Prostate gland (tissue), 2 donors: ENCODE measurements around the gene CACNA1B.

Source experiments
- CTCF ChIP-seq, 4 experiments: fragments of 200-600 bp in 2 of 4; fragments of 450-650 bp in 2 of 4; sonication (generic) in 2 of 4; IDR thresholded peaks; 1 replicate in 3 of 4; 2 replicates in 1 of 4; pipeline ENCODE4 v1.5.1; 2016 to 2019; ENCODE audit warnings: antibody characterized with exemption in 4 of 4, mild to moderate bottlenecking in 2 of 4, moderate library complexity in 2 of 4
- POLR2A ChIP-seq: fragments of 450-650 bp; IDR thresholded peaks from one replicate; pipeline ENCODE4 v1.6.1; 2016; ENCODE audit warnings: antibody characterized with exemption, mild to moderate bottlenecking
- POLR2AphosphoS5 ChIP-seq: sonication (generic); formaldehyde crosslinking; IDR thresholded peaks from one replicate; pipeline ENCODE4 v1.6.1; 2017; ENCODE audit warnings: antibody characterized with exemption

GRCh38 chr9:138077898-138078540 lies 200.4 kb downstream of the CACNA1B start:
- TF ChIP-seq POLR2A (no peak), CTCF (IDR thresholded peaks at IDR 0.05) (no peak), POLR2AphosphoS5 (no peak)
